HepG2 (cell line): ENCODE data around the gene SLC11A1. TPM values are rescaled to one million over a fixed set of nuclear protein-coding genes. Genes with fewer than 3 reads are reported as not detected.

Experiments used
- ATAC-seq: fragments of 200-7000 bp; cut with Tn5 transposase; 3 replicates; pipeline ENCODE4 v1.9.1; 2020; ENCODE audit warnings: mild to moderate bottlenecking, moderate library complexity
- BruUV-seq: library from RNA; stranded (reverse); fragments of 400-500 nt; replicated peaks from 2 replicates; lab custom pipeline; 2021; lab: Mats Ljungman, UMichigan
- CTCF ChIA-PET: fragments of 300-600 bp; formaldehyde crosslinking; extraction: SDS; loops from one replicate; lab custom pipeline; 2021; ENCODE audit warnings: low total read pairs, inconsistent platforms, low intra/inter-chr PET ratio; lab: Yijun Ruan, JAX
- POLR2A ChIA-PET: fragments of 350-600 bp; sonication (Branson Sonifier 250); formaldehyde crosslinking; loops from one replicate; lab custom pipeline; 2020; ENCODE audit warnings: antibody characterized with exemption, inconsistent platforms; lab: Yijun Ruan, JAX
- DNase-seq: peaks from one replicate; pipeline ENCODE4 v3.0.0-alpha.2; 2015; ENCODE audit warnings: low spot score
- FAIRE-seq: peaks from 3 replicates; lab custom pipeline; 2011; peaks lifted over from hg19 to GRCh38; lab: Jason Lieb, UNC
- H2AFZ ChIP-seq: one replicate; pipeline ENCODE4 v1.6.1; 2011; ENCODE audit warnings: low read length, inconsistent platforms
- H3K27ac ChIP-seq: fragments of 300-600 bp; 3 replicates; pipeline ENCODE4 v1.8.0; 2011; ENCODE audit warnings: mixed run types, mild to moderate bottlenecking, mixed read lengths, low read length, inconsistent platforms; ENCODE audit not compliant: insufficient read depth; ENCODE audit errors: extremely low read length
- H3K27me3 ChIP-seq, 2 experiments: fragments of 200-600 bp in 1 of 2; 2 replicates in 1 of 2; 3 replicates in 1 of 2; pipeline versions ENCODE4 v1.6.0 to v1.8.0; 2011; ENCODE audit warnings: low read length in 2 of 2, mild to moderate bottlenecking in 2 of 2, moderate library complexity in 2 of 2, inconsistent platforms in 1 of 2; ENCODE audit not compliant: insufficient read depth in 2 of 2, control insufficient read depth in 1 of 2
- H3K36me3 ChIP-seq, 2 experiments: fragments of 200-600 bp in 1 of 2; replicated peaks in 1 of 2; 2 replicates in 1 of 2; 3 replicates in 1 of 2; pipeline versions ENCODE4 v1.5.1 to v1.8.0; 2011; ENCODE audit warnings: low read length in 2 of 2, inconsistent platforms in 1 of 2; ENCODE audit not compliant: insufficient read depth in 2 of 2, control insufficient read depth in 1 of 2
- H3K4me1 ChIP-seq: 2 replicates; pipeline ENCODE4 v1.5.1; 2012; ENCODE audit warnings: low read length, inconsistent platforms; ENCODE audit not compliant: insufficient read depth
- H3K4me2 ChIP-seq: 2 replicates; pipeline ENCODE4 v1.6.0; 2011; ENCODE audit warnings: low read depth, low read length, inconsistent platforms
- H3K4me3 ChIP-seq, 3 experiments: fragments of 200-600 bp in 1 of 3; sonication (generic), shearing (Covaris generic) in 1 of 3; replicated peaks in 1 of 3; 2 replicates each; pipeline ENCODE4 v1.5.1; 2011 to 2016; ENCODE audit warnings: low read length in 3 of 3, inconsistent platforms in 2 of 3, low read depth in 2 of 3, mild to moderate bottlenecking in 2 of 3, control low read depth in 1 of 3, mixed read lengths in 1 of 3; ENCODE audit not compliant: insufficient read depth in 1 of 3
- H3K79me2 ChIP-seq: one replicate; pipeline ENCODE4 v1.6.1; 2011; ENCODE audit warnings: low read length, inconsistent platforms; ENCODE audit not compliant: insufficient read depth
- H3K9ac ChIP-seq: 2 replicates; pipeline ENCODE4 v1.6.0; 2011; ENCODE audit warnings: mild to moderate bottlenecking, low read depth, low read length, inconsistent platforms; ENCODE audit not compliant: insufficient read depth
- H3K9me3 ChIP-seq: 2 replicates; pipeline ENCODE4 v1.5.1; 2012; ENCODE audit warnings: mild to moderate bottlenecking, low read length
- H4K20me1 ChIP-seq: 2 replicates; pipeline ENCODE4 v1.6.0; 2011; ENCODE audit warnings: inconsistent platforms, mild to moderate bottlenecking, low read length, moderate library complexity; ENCODE audit not compliant: insufficient read depth
- ARNT2 ChIP-seq: sonication (generic); formaldehyde crosslinking; IDR thresholded peaks from 2 replicates; pipeline ENCODE4 v1.8.0; 2022; ENCODE audit warnings: mild to moderate bottlenecking, low read depth, missing genetic modification reagents, moderate library complexity
- BCL6 ChIP-seq: IDR thresholded peaks from 2 replicates; pipeline ENCODE4 v1.6.1; 2016; ENCODE audit warnings: missing genetic modification reagents, missing compliant biosample characterization
- RNF219 ChIP-seq: sonication (generic); formaldehyde crosslinking; IDR thresholded peaks from 2 replicates; pipeline ENCODE4 v1.5.0; 2020; ENCODE audit warnings: mild to moderate bottlenecking, missing genetic modification reagents
- SMARCC2 ChIP-seq: fragments of 450-650 bp; IDR thresholded peaks from 2 replicates; pipeline ENCODE4 v1.6.1; 2017; ENCODE audit warnings: antibody characterized with exemption, mild to moderate bottlenecking
- SRY ChIP-seq: sonication (generic); formaldehyde crosslinking; IDR thresholded peaks from 2 replicates; pipeline ENCODE4 v1.8.0; 2022; ENCODE audit warnings: mild to moderate bottlenecking, missing genetic modification reagents
- ZNF264 ChIP-seq: sonication (generic); formaldehyde crosslinking; IDR thresholded peaks from 2 replicates; pipeline ENCODE4 v1.4.0; 2020; ENCODE audit warnings: missing genetic modification reagents
- ZNF414 ChIP-seq: sonication (generic); formaldehyde crosslinking; IDR thresholded peaks from 2 replicates; pipeline ENCODE4 v1.5.0; 2020; ENCODE audit warnings: missing genetic modification reagents
- ZNF451 ChIP-seq: sonication (generic); formaldehyde crosslinking; IDR thresholded peaks from 2 replicates; pipeline ENCODE4 v1.5.0; 2020; ENCODE audit warnings: mild to moderate bottlenecking, missing genetic modification reagents
- WGBS: methylation state at CpG from one replicate; pipeline ENCODE4 v1.1.6; 2017; ENCODE audit warnings: low lambda C conversion rate; 5-methylcytosine and 5-hydroxymethylcytosine counted together
- in situ Hi-C: cut with HindIII; loops from 2 replicates; pipeline ENCODE4 v1.10.0; 2017; ENCODE audit warnings: low pct_unique_long_range_greater_than_20kb; ENCODE audit not compliant: extremely low pct_ligation_motif_present
- intact Hi-C: fragments of 100-400 bp; cut with micrococcal nuclease; formaldehyde crosslinking; loops from one replicate; pipeline ENCODE4 v1.10.0; 2022; ENCODE audit not compliant: unreplicated experiment
- polyA plus RNA-seq, 8 experiments: library from polyadenylated mRNA; depleted of rRNA in 3 of 8; stranded (reverse) in 7 of 8; unstranded in 1 of 8; fragments of >200 nt; fragmentation: Illumina TruSeq in 4 of 8; extraction: Trizol in 4 of 8; gene quantifications; 2 replicates each; pipeline versions ENCODE4 v1.2.1 to v1.2.3, GENCODE V29; 2011 to 2016; ENCODE audit warnings: low read depth in 4 of 8, missing spikeins in 1 of 8, mixed read lengths in 1 of 8; ENCODE audit not compliant: insufficient read depth in 1 of 8
- total RNA-seq, 5 experiments: library from RNA; depleted of rRNA; stranded (reverse); fragments of >200 nt; fragmentation: Illumina TruSeq; extraction: Trizol; gene quantifications; 2 replicates each; pipeline ENCODE4 v1.2.3, GENCODE V29; 2016; ENCODE audit warnings: low read depth in 1 of 5

Gene SLC11A1
- total and polyA plus RNA-seq, 2 of the 13 experiments (the other 11 are each of a cell fraction or from before 2014, with no cell fraction given) = 0.33 to 2.3 TPM

- Histone ChIP-seq H3K4me3 (no peak overlapping the region), H2AFZ (no peak overlapping the region), H3K79me2 (no peaks in the 10 kb centered on the region), H3K9ac (no peak overlapping the region), H3K9me3 (no peaks in the 10 kb centered on the region), H3K27me3 (peaks cover 2% of the 10 kb centered on the region in 2 experiments; a peak in 3 of 5 replicates), H3K4me2 (no peak overlapping the region), H3K4me1 (peaks cover 45% of the 10 kb centered on the region)
- intact Hi-C loops (no loop called here), in situ Hi-C loops (no loop called here)
- 63% methylated on average over 9 of the region's 9 CpGs for WGBS
- DNase-seq = no peak
- TF ChIP-seq BCL6 (no peak), ZNF264 (CRISPR knock-in tag) (peak; percentile 99)
- TF ChIP-seq, all 625 proteins: peak for 1
- no peaks in the 10 kb centered on the region for H4K20me1 ChIP-seq
- no TSS peak for BruUV-seq
- ChIA-PET POLR2A (no interaction called here), CTCF (no interaction called here)
- no peak overlapping the region for H3K27ac ChIP-seq
- no peak for FAIRE-seq
- ATAC-seq = no peak
- H3K36me3 ChIP-seq = no peaks in the 10 kb centered on the region
Measured at GRCh38 chr2:218366621-218367414, 15.3 kb upstream of the SLC11A1 start.

- H3K27me3 ChIP-seq = peaks cover 2% of the 10 kb centered on the region in 2 experiments; a peak in 3 of 5 replicates
- intact Hi-C loops (no loop called here), in situ Hi-C loops (no loop called here)
- POLR2A ChIA-PET = no interaction called here
- TF ChIP-seq ZNF451 (CRISPR knock-in tag) = no peak
- no peak for TF ChIP-seq ZNF414 (CRISPR knock-in tag)
- TF ChIP-seq SRY (CRISPR knock-in tag) = no peak
- no peak for TF ChIP-seq RNF219
- TF ChIP-seq SMARCC2 = no peak
- no peak for TF ChIP-seq ARNT2
- no peak overlapping the region for H2AFZ ChIP-seq
- WGBS = 83% methylated on average over 59 of the region's 60 CpGs
- H4K20me1 ChIP-seq = no peaks in the 10 kb centered on the region
- H3K9ac ChIP-seq = no peak overlapping the region
- H3K4me2 ChIP-seq = no peak overlapping the region
- no peak overlapping the region for H3K27ac ChIP-seq
- CTCF ChIA-PET = no interaction called here
- no peaks in the 10 kb centered on the region for H3K9me3 ChIP-seq
- FAIRE-seq (no peak), ATAC-seq (no peak), DNase-seq (no peak)
- H3K4me1 ChIP-seq = peaks cover 46% of the 10 kb centered on the region
- H3K4me3 ChIP-seq = no peak overlapping the region
- no peaks in the 10 kb centered on the region for H3K36me3 ChIP-seq
- no TSS peak for BruUV-seq
- H3K79me2 ChIP-seq = no peaks in the 10 kb centered on the region
Measured at GRCh38 chr2:218367415-218368149, 14.5 kb upstream of the SLC11A1 start.
